K562 (cell line): ENCODE measurements around the gene PLPP6.

ENCODE experiments used
- ATF2 ChIP-seq: sonication (generic); formaldehyde crosslinking; IDR thresholded peaks from 2 replicates; pipeline ENCODE4 v1.8.1; 2022; ENCODE audit warnings: missing genetic modification reagents
- CEBPG ChIP-seq, 3 experiments: fragments of 200-800 bp in 1 of 3; sonication (Bioruptor generic) in 1 of 3; sonication (generic) in 1 of 3; formaldehyde crosslinking in 1 of 3; IDR thresholded peaks in 2 of 3; conservative IDR thresholded peaks in 1 of 3; 2 replicates each; pipeline versions ENCODE4 v1.6.1 to v1.8.0; 2016 to 2022; ENCODE audit warnings: missing compliant biosample characterization in 2 of 3, missing genetic modification characterization in 2 of 3, mild to moderate bottlenecking in 1 of 3, missing genetic modification reagents in 1 of 3
- CTCF ChIP-seq, 3 experiments: IDR thresholded peaks in 2 of 3; conservative IDR thresholded peaks in 1 of 3; 2 replicates each; pipeline ENCODE4 v1.5.1; 2011 to 2012; ENCODE audit warnings: low read length in 3 of 3, mild to moderate bottlenecking in 3 of 3, control low read depth in 2 of 3, improper control_type of control experiment in 1 of 3, inconsistent platforms in 1 of 3, low read depth in 1 of 3, mixed read lengths in 1 of 3, moderate library complexity in 1 of 3; ENCODE audit not compliant: insufficient read depth in 2 of 3
- E2F4 ChIP-seq: sonication (generic); formaldehyde crosslinking; IDR thresholded peaks from 2 replicates; pipeline ENCODE4 v1.8.0; 2022; ENCODE audit warnings: mild to moderate bottlenecking, low read depth, missing genetic modification reagents
- E2F5 ChIP-seq: sonication (generic); formaldehyde crosslinking; IDR thresholded peaks from 2 replicates; pipeline ENCODE4 v1.8.0; 2022; ENCODE audit warnings: mild to moderate bottlenecking, missing genetic modification reagents
- EZH2 ChIP-seq: IDR thresholded peaks from 2 replicates; pipeline ENCODE4 v1.6.1; 2012; ENCODE audit warnings: low read depth, mild to moderate bottlenecking, inconsistent platforms, low read length, borderline replicate concordance
- FOSL1 ChIP-seq: fragments of 200-800 bp; sonication (Bioruptor generic); conservative IDR thresholded peaks from 2 replicates; pipeline ENCODE4 v1.6.1; 2016; ENCODE audit warnings: missing genetic modification characterization, missing compliant biosample characterization
- MLX ChIP-seq, 2 experiments: fragments of 450-650 bp in 1 of 2; sonication (generic) in 1 of 2; formaldehyde crosslinking; conservative IDR thresholded peaks; 2 replicates each; pipeline versions ENCODE4 v1.4.0 to v1.8.1; 2020 to 2022; ENCODE audit warnings: mild to moderate bottlenecking in 1 of 2, missing genetic modification reagents in 1 of 2
- MTA3 ChIP-seq: fragments of 450-650 bp; formaldehyde crosslinking; IDR thresholded peaks from 2 replicates; pipeline ENCODE4 v1.6.1; 2017; ENCODE audit warnings: mild to moderate bottlenecking, borderline replicate concordance
- POLR2AphosphoS5 ChIP-seq: IDR thresholded peaks from 2 replicates; pipeline ENCODE4 v1.6.1; 2011; ENCODE audit warnings: mild to moderate bottlenecking, low read depth, low read length, moderate library complexity; ENCODE audit not compliant: control insufficient read depth, insufficient read depth
- RBM22 ChIP-seq: fragments of 200-400 bp; formaldehyde crosslinking; IDR thresholded peaks from 2 replicates; pipeline ENCODE4 v1.6.1; 2018; ENCODE audit warnings: low read length, low read depth; ENCODE audit not compliant: poor library complexity, severe bottlenecking
- SP2 ChIP-seq: IDR thresholded peaks from 2 replicates; pipeline ENCODE4 v1.6.1; 2011; ENCODE audit warnings: mild to moderate bottlenecking, low read depth, low read length, moderate library complexity; ENCODE audit not compliant: poor library complexity, severe bottlenecking; ENCODE audit errors: extremely low read depth
- USF1 ChIP-seq: sonication (generic); formaldehyde crosslinking; IDR thresholded peaks from 2 replicates; pipeline ENCODE4 v1.9.0; 2022; ENCODE audit warnings: mild to moderate bottlenecking, missing genetic modification reagents

- no peak for TF ChIP-seq CEBPG (CRISPR knock-in tag; IDR thresholded peaks at IDR 0.05)
- TF ChIP-seq CEBPG (tag; conservative IDR thresholded peaks at IDR 0.05 in 1 of 2, IDR thresholded peaks at IDR 0.05 in 1 of 2): no peak
- TF ChIP-seq POLR2AphosphoS5: no peak
- TF ChIP-seq MTA3: no peak
- no peak for TF ChIP-seq ATF2 (CRISPR knock-in tag)
- no peak for TF ChIP-seq E2F5 (CRISPR knock-in tag)
- TF ChIP-seq CTCF (IDR thresholded peaks at IDR 0.05 in 2 of 3, conservative IDR thresholded peaks at IDR 0.05 in 1 of 3; ENCODE audit: insufficient read depth in 2 of 3, low read depth in 1 of 3, low read length in 3 of 3): no peak
- no peak for TF ChIP-seq E2F4 (CRISPR knock-in tag)
- no peak for TF ChIP-seq USF1 (CRISPR knock-in tag)
- TF ChIP-seq EZH2: no peak
- no peak for TF ChIP-seq SP2
- TF ChIP-seq RBM22: no peak
- no peak for TF ChIP-seq MLX (CRISPR knock-in tag; conservative IDR thresholded peaks at IDR 0.05)
- TF ChIP-seq FOSL1: no peak
These were observed 45.0 kb downstream of the PLPP6 start for GRCh38 chr9:4706971-4707622.
